IgD-negative memory B cell (primary cell): ENCODE data around the gene BTN2A1. TPM values are rescaled to one million over a fixed set of nuclear protein-coding genes. Genes with fewer than 3 reads are reported as not detected.

Experiments
- H3K27ac Mint-ChIP-seq, 3 donors: one replicate each; pipeline ENCODE4 v1.8.0; 2020 to 2022; ENCODE audit warnings: mild to moderate bottlenecking in 3 of 3, mixed read lengths in 3 of 3, moderate library complexity in 1 of 3
- H3K27me3 Mint-ChIP-seq: one replicate; pipeline ENCODE4 v1.8.0; 2021; ENCODE audit warnings: mixed read lengths
- H3K36me3 Mint-ChIP-seq: one replicate; pipeline ENCODE4 v1.8.0; 2020; ENCODE audit warnings: mild to moderate bottlenecking, mixed read lengths
- H3K4me1 Mint-ChIP-seq, 3 donors: one replicate each; pipeline ENCODE4 v1.8.0; 2020 to 2022; ENCODE audit warnings: mixed read lengths in 3 of 3, mild to moderate bottlenecking in 1 of 3
- H3K4me3 Mint-ChIP-seq, 4 donors: one replicate each; pipeline ENCODE4 v1.8.0; 2020 to 2022; ENCODE audit warnings: mild to moderate bottlenecking in 4 of 4, mixed read lengths in 4 of 4, moderate library complexity in 3 of 4
- H3K9me3 Mint-ChIP-seq, 3 donors: one replicate each; pipeline ENCODE4 v1.8.0; 2020 to 2021; ENCODE audit warnings: mixed read lengths in 3 of 3, mild to moderate bottlenecking in 1 of 3
- polyA plus RNA-seq: library from polyadenylated mRNA; unstranded; fragments of 300-500 nt; fragmentation: Illumina TruSeq; gene quantifications from one replicate; pipeline ENCODE4 v1.2.3, GENCODE V29; 2021

Gene BTN2A1
- polyA plus RNA-seq, 1 donor from 2014 or later: 16.9 TPM

GRCh38 chr6:26470643-26471042 is 12.9 kb downstream of the BTN2A1 start:
- Mint-ChIP-seq H3K36me3 (peaks cover 14% of the 10 kb centered on the region), H3K4me3 (peak overlapping the region in 1 of 4 donors; percentile 18), H3K27ac (peak overlapping the region in 1 of 3 donors; percentile 16), H3K4me1 (peaks cover 32 to 35% (median 35%) of the 10 kb centered on the region in 3 donors), H3K9me3 (peaks cover 0 to 9% (median 3%) of the 10 kb centered on the region in 3 donors), H3K27me3 (no peaks in the 10 kb centered on the region)

GRCh38 chr6:26471970-26472369 is 14.2 kb downstream of the BTN2A1 start:
- peaks cover 39 to 46% (median 39%) of the 10 kb centered on the region in 3 donors for H3K4me1 Mint-ChIP-seq

GRCh38 chr6:26472549-26473290 is 15.0 kb downstream of the BTN2A1 start:
- H3K9me3 Mint-ChIP-seq: peaks cover 0 to 9% (median 3%) of the 10 kb centered on the region in 3 donors

More at GRCh38 chr6:26471970-26472369, 14.2 kb downstream of the BTN2A1 start:
- Mint-ChIP-seq H3K9me3 (peaks cover 0 to 9% (median 3%) of the 10 kb centered on the region in 3 donors), H3K27me3 (no peaks in the 10 kb centered on the region), H3K27ac (peak overlapping the region in 1 of 3 donors; percentile 99), H3K4me3 (peak overlapping the region in 1 of 4 donors; percentile 18), H3K36me3 (peaks cover 14% of the 10 kb centered on the region)

GRCh38 chr6:26473429-26473757 is 15.6 kb downstream of the BTN2A1 start:
- peaks cover 6% of the 10 kb centered on the region for H3K36me3 Mint-ChIP-seq
- H3K4me3 Mint-ChIP-seq: peak overlapping the region; percentile 96 to 99 (median 97)
- H3K27ac Mint-ChIP-seq: peak overlapping the region; percentile 98 to 99 (median 99)
- peaks cover 0 to 9% (median 3%) of the 10 kb centered on the region in 3 donors for H3K9me3 Mint-ChIP-seq
- peaks cover 44 to 55% (median 50%) of the 10 kb centered on the region in 3 donors for H3K4me1 Mint-ChIP-seq
- no peaks in the 10 kb centered on the region for H3K27me3 Mint-ChIP-seq

More at GRCh38 chr6:26472549-26473290, 15.0 kb downstream of the BTN2A1 start:
- Mint-ChIP-seq H3K36me3 (peaks cover 11% of the 10 kb centered on the region), H3K27me3 (no peaks in the 10 kb centered on the region), H3K27ac (peak overlapping the region; percentile 98 to 99 (median 99)), H3K4me1 (peaks cover 42 to 53% (median 45%) of the 10 kb centered on the region in 3 donors), H3K4me3 (peak overlapping the region; percentile 49 to 99 (median 97))

- Mint-ChIP-seq H3K9me3 (peaks cover 0 to 9% (median 1%) of the 10 kb centered on the region in 3 donors), H3K27me3 (no peaks in the 10 kb centered on the region), H3K27ac (peak overlapping the region; percentile 98 to 99 (median 99)), H3K4me3 (peak overlapping the region; percentile 96 to 99 (median 97)), H3K36me3 (peaks cover 8% of the 10 kb centered on the region), H3K4me1 (peaks cover 44 to 55% (median 50%) of the 10 kb centered on the region in 3 donors)
Measured at GRCh38 chr6:26473758-26474438, 16.1 kb downstream of the BTN2A1 start.

- H3K27me3 Mint-ChIP-seq: no peaks in the 10 kb centered on the region
- H3K4me3 Mint-ChIP-seq: peak overlapping the region; percentile 96 to 99 (median 97)
- peaks cover 4% of the 10 kb centered on the region for H3K36me3 Mint-ChIP-seq
- peaks cover 47 to 57% (median 52%) of the 10 kb centered on the region in 3 donors for H3K4me1 Mint-ChIP-seq
- peaks cover 0 to 9% (median 1%) of the 10 kb centered on the region in 3 donors for H3K9me3 Mint-ChIP-seq
- peak overlapping the region; percentile 98 to 99 (median 99) for H3K27ac Mint-ChIP-seq
Measured at GRCh38 chr6:26474439-26474881, 16.7 kb downstream of the BTN2A1 start.

GRCh38 chr6:26475823-26476729 is 18.3 kb downstream of the BTN2A1 start:
- Mint-ChIP-seq H3K27me3 (no peaks in the 10 kb centered on the region), H3K4me1 (peaks cover 59 to 69% (median 60%) of the 10 kb centered on the region in 3 donors)

GRCh38 chr6:26476896-26477295 is 19.1 kb downstream of the BTN2A1 start:
- Mint-ChIP-seq H3K4me1 (peaks cover 55 to 72% (median 61%) of the 10 kb centered on the region in 3 donors), H3K27ac (peak overlapping the region; percentile 80 to 95 (median 94)), H3K27me3 (no peaks in the 10 kb centered on the region), H3K4me3 (peak overlapping the region; percentile 58 to 87 (median 82)), H3K9me3 (peaks cover 0 to 3% (median 0%) of the 10 kb centered on the region in 3 donors), H3K36me3 (peaks cover 3% of the 10 kb centered on the region)

More at GRCh38 chr6:26475823-26476729, 18.3 kb downstream of the BTN2A1 start:
- H3K9me3 Mint-ChIP-seq: peaks cover 0 to 9% (median 1%) of the 10 kb centered on the region in 3 donors
- H3K36me3 Mint-ChIP-seq: peaks cover 3% of the 10 kb centered on the region
- peak overlapping the region; percentile 80 to 95 (median 94) for H3K27ac Mint-ChIP-seq
- H3K4me3 Mint-ChIP-seq: peak overlapping the region in 2 of 4 donors; percentile 79 to 86

GRCh38 chr6:26477426-26477825 is 19.7 kb downstream of the BTN2A1 start:
- peak overlapping the region; percentile 58 to 87 (median 82) for H3K4me3 Mint-ChIP-seq
- no peaks in the 10 kb centered on the region for H3K27me3 Mint-ChIP-seq
- H3K27ac Mint-ChIP-seq: peak overlapping the region; percentile 80 to 95 (median 94)
- H3K4me1 Mint-ChIP-seq: peaks cover 55 to 72% (median 61%) of the 10 kb centered on the region in 3 donors
- H3K36me3 Mint-ChIP-seq: peaks cover 3% of the 10 kb centered on the region
- no peaks in the 10 kb centered on the region for H3K9me3 Mint-ChIP-seq

GRCh38 chr6:26478100-26478984 is 20.6 kb downstream of the BTN2A1 start:
- H3K4me1 Mint-ChIP-seq: peaks cover 53 to 64% (median 54%) of the 10 kb centered on the region in 3 donors
- H3K27me3 Mint-ChIP-seq: no peaks in the 10 kb centered on the region
- no peaks in the 10 kb centered on the region for H3K9me3 Mint-ChIP-seq
- H3K4me3 Mint-ChIP-seq: peak overlapping the region in 1 of 4 donors; percentile 86
- peak overlapping the region; percentile 57 to 95 (median 94) for H3K27ac Mint-ChIP-seq
- H3K36me3 Mint-ChIP-seq: peaks cover 3% of the 10 kb centered on the region

GRCh38 chr6:26478985-26479278 is 21.2 kb downstream of the BTN2A1 start:
- Mint-ChIP-seq H3K9me3 (no peaks in the 10 kb centered on the region), H3K36me3 (peaks cover 3% of the 10 kb centered on the region), H3K4me1 (peaks cover 49 to 60% (median 49%) of the 10 kb centered on the region in 3 donors), H3K4me3 (peak overlapping the region in 1 of 4 donors; percentile 17), H3K27me3 (no peaks in the 10 kb centered on the region), H3K27ac (peak overlapping the region in 2 of 3 donors; percentile 47 to 57)

GRCh38 chr6:26482338-26482737 is 24.6 kb downstream of the BTN2A1 start:
- Mint-ChIP-seq H3K4me3 (no peak overlapping the region), H3K27ac (no peak overlapping the region), H3K4me1 (peaks cover 29 to 34% (median 30%) of the 10 kb centered on the region in 3 donors)

GRCh38 chr6:26483727-26484126 is 26.0 kb downstream of the BTN2A1 start:
- no peak overlapping the region for H3K27ac Mint-ChIP-seq
- H3K36me3 Mint-ChIP-seq: peaks cover 8% of the 10 kb centered on the region
- peaks cover 16 to 23% (median 22%) of the 10 kb centered on the region in 3 donors for H3K4me1 Mint-ChIP-seq
- H3K4me3 Mint-ChIP-seq: no peak overlapping the region
- H3K27me3 Mint-ChIP-seq: no peaks in the 10 kb centered on the region
- H3K9me3 Mint-ChIP-seq: peaks cover 5 to 9% (median 6%) of the 10 kb centered on the region in 3 donors

More at GRCh38 chr6:26482338-26482737, 24.6 kb downstream of the BTN2A1 start:
- H3K27me3 Mint-ChIP-seq: no peaks in the 10 kb centered on the region
- peaks cover 0 to 2% (median 0%) of the 10 kb centered on the region in 3 donors for H3K9me3 Mint-ChIP-seq
- H3K36me3 Mint-ChIP-seq: peaks cover 6% of the 10 kb centered on the region
